22Rv1 (cell line): ENCODE measurements around the gene CRAT.

Experiments used
- ZFX ChIP-seq: fragments of 450-650 bp; IDR thresholded peaks from 2 replicates; pipeline ENCODE4 v1.6.1; 2017; ENCODE audit warnings: antibody characterized with exemption, borderline replicate concordance
- TF ChIP-seq, protein P1 (sequence below): fragments of 450-650 bp; IDR thresholded peaks from 2 replicates; pipeline ENCODE4 v1.5.1; 2017; ENCODE audit warnings: mild to moderate bottlenecking

DNA sequence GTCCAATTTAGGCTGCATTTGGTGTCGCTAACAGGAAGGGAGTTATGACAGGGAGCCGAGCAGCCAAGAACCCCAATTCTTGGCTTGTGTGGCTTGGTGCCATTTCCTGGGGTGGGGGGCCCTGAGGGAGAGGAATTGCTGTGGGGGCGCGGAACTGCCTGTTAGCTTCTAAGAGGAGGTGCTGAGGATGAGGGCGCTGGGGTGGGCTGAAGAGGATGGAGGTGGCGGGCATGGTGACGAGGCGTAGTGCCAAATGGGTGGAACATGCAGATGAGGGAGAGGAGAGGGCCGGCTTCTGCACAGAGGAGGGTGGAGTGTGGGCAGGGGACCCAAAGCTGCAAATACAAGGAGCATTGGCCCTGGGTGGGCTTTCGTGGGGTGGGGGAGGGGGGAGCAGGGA is 39.5 kb upstream of the CRAT start:
- TF ChIP-seq, protein P1, sequence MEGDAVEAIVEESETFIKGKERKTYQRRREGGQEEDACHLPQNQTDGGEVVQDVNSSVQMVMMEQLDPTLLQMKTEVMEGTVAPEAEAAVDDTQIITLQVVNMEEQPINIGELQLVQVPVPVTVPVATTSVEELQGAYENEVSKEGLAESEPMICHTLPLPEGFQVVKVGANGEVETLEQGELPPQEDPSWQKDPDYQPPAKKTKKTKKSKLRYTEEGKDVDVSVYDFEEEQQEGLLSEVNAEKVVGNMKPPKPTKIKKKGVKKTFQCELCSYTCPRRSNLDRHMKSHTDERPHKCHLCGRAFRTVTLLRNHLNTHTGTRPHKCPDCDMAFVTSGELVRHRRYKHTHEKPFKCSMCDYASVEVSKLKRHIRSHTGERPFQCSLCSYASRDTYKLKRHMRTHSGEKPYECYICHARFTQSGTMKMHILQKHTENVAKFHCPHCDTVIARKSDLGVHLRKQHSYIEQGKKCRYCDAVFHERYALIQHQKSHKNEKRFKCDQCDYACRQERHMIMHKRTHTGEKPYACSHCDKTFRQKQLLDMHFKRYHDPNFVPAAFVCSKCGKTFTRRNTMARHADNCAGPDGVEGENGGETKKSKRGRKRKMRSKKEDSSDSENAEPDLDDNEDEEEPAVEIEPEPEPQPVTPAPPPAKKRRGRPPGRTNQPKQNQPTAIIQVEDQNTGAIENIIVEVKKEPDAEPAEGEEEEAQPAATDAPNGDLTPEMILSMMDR: no peak
- no peak for TF ChIP-seq ZFX
